HepG2 (cell line): ENCODE measurements around the gene CSTB. TPM values are rescaled to one million over a fixed set of nuclear protein-coding genes. Genes with fewer than 3 reads are reported as not detected.

Experiments used
- FOXJ3 ChIP-seq: sonication (generic); formaldehyde crosslinking; IDR thresholded peaks from 2 replicates; pipeline ENCODE4 v1.4.0; 2020; ENCODE audit warnings: missing genetic modification reagents, mild to moderate bottlenecking, borderline replicate concordance
- HDAC2 ChIP-seq: sonication (generic); formaldehyde crosslinking; IDR thresholded peaks from 2 replicates; pipeline ENCODE4 v1.4.0; 2020; ENCODE audit warnings: missing genetic modification reagents
- JDP2 ChIP-seq: sonication (generic); formaldehyde crosslinking; IDR thresholded peaks from 2 replicates; pipeline ENCODE4 v1.8.1; 2022; ENCODE audit warnings: missing genetic modification reagents, borderline replicate concordance
- ZKSCAN8 ChIP-seq: IDR thresholded peaks from 2 replicates; pipeline ENCODE4 v1.6.1; 2016; ENCODE audit warnings: borderline replicate concordance, missing genetic modification reagents, missing compliant biosample characterization
- ZNF232 ChIP-seq: sonication (generic); formaldehyde crosslinking; IDR thresholded peaks from 2 replicates; pipeline ENCODE4 v1.4.0; 2020; ENCODE audit warnings: missing genetic modification reagents, borderline replicate concordance
- ZNF282 ChIP-seq: fragments of 450-650 bp; IDR thresholded peaks from 2 replicates; pipeline ENCODE4 v1.6.1; 2018; ENCODE audit not compliant: partially characterized antibody
- ZNF530 ChIP-seq: sonication (generic); formaldehyde crosslinking; IDR thresholded peaks from 2 replicates; pipeline ENCODE4 v1.5.0; 2020; ENCODE audit warnings: low read depth, mild to moderate bottlenecking, missing genetic modification reagents
- ZNF547 ChIP-seq: sonication (generic); formaldehyde crosslinking; IDR thresholded peaks from 2 replicates; pipeline ENCODE4 v1.5.1; 2020; ENCODE audit warnings: mild to moderate bottlenecking, missing genetic modification reagents
- ZNF564 ChIP-seq: sonication (generic); formaldehyde crosslinking; IDR thresholded peaks from 2 replicates; pipeline ENCODE4 v1.8.1; 2023; ENCODE audit warnings: mild to moderate bottlenecking, missing genetic modification reagents
- ZNF776 ChIP-seq: sonication (generic); formaldehyde crosslinking; IDR thresholded peaks from 2 replicates; pipeline ENCODE4 v1.4.0; 2020; ENCODE audit warnings: mild to moderate bottlenecking, missing genetic modification reagents
- ZSCAN20 ChIP-seq: sonication (generic); formaldehyde crosslinking; IDR thresholded peaks from 2 replicates; pipeline ENCODE4 v1.4.0; 2020; ENCODE audit warnings: missing genetic modification reagents, mild to moderate bottlenecking, borderline replicate concordance
- polyA plus RNA-seq, 8 experiments: library from polyadenylated mRNA; depleted of rRNA in 3 of 8; stranded (reverse) in 7 of 8; unstranded in 1 of 8; fragments of >200 nt; fragmentation: Illumina TruSeq in 4 of 8; extraction: Trizol in 4 of 8; gene quantifications; 2 replicates each; pipeline versions ENCODE4 v1.2.1 to v1.2.3, GENCODE V29; 2011 to 2016; ENCODE audit warnings: low read depth in 4 of 8, missing spikeins in 1 of 8, mixed read lengths in 1 of 8; ENCODE audit not compliant: insufficient read depth in 1 of 8
- total RNA-seq, 5 experiments: library from RNA; depleted of rRNA; stranded (reverse); fragments of >200 nt; fragmentation: Illumina TruSeq; extraction: Trizol; gene quantifications; 2 replicates each; pipeline ENCODE4 v1.2.3, GENCODE V29; 2016; ENCODE audit warnings: low read depth in 1 of 5
- TF ChIP-seq, protein P1 (sequence below): sonication (generic); formaldehyde crosslinking; IDR thresholded peaks from 2 replicates; pipeline ENCODE4 v1.4.0; 2020; ENCODE audit warnings: missing genetic modification reagents
- TF ChIP-seq, protein P2 (sequence below): sonication (generic); formaldehyde crosslinking; IDR thresholded peaks from 2 replicates; pipeline ENCODE4 v1.4.0; 2020; ENCODE audit warnings: missing genetic modification reagents, borderline replicate concordance
- TF ChIP-seq, protein P3 (sequence below): sonication (generic); formaldehyde crosslinking; IDR thresholded peaks from 2 replicates; pipeline ENCODE4 v1.5.0; 2020; ENCODE audit warnings: missing genetic modification reagents
- TF ChIP-seq, protein P4 (sequence below): sonication (generic); formaldehyde crosslinking; IDR thresholded peaks from 2 replicates; pipeline ENCODE4 v1.4.0; 2020; ENCODE audit warnings: mild to moderate bottlenecking, missing genetic modification reagents

Gene CSTB
- total and polyA plus RNA-seq, 2 of the 13 experiments (the other 11 are each of a cell fraction or from before 2014, with no cell fraction given) = 11.7 to 94.1 TPM

DNA sequence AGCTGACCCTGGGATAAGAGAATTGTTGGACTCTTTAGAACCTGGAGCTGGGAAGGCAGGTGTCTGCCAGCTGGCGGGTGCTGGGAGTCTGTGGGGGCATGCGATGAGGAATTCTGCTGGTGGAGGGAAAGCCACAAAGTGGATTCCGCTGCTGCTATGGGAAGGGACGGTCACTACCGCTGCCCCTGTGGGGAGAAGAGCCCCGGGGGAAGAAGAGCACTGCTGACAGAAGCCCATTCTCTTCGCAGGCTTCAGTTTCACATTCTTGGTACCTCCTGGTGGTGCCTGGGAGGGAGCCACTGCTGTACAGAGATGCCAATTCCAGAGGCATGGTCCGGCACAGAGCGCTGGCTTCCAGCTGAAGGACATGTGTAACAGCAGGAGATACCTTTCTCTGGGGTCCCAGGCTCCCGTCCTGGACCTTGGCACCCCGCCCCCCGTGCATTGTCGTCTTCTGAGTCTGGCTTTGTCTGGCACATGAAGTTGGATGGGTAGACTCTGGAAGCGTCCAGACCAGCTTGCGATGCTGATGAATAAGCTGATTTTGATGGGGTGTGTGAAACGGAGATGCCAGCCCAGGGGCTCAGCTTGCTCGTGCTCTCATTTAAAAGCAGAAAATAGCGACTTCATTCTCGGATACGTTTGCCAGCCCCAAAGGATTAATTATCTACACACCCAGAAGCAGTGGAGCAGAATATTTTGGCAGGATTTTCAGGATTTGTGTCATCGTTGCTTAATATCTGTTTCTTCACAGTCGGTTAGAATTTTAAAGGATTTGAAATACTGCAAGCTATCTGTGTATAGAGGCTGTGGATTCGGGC is 44.0 kb downstream of the CSTB start (continued):
- TF ChIP-seq, protein P1, sequence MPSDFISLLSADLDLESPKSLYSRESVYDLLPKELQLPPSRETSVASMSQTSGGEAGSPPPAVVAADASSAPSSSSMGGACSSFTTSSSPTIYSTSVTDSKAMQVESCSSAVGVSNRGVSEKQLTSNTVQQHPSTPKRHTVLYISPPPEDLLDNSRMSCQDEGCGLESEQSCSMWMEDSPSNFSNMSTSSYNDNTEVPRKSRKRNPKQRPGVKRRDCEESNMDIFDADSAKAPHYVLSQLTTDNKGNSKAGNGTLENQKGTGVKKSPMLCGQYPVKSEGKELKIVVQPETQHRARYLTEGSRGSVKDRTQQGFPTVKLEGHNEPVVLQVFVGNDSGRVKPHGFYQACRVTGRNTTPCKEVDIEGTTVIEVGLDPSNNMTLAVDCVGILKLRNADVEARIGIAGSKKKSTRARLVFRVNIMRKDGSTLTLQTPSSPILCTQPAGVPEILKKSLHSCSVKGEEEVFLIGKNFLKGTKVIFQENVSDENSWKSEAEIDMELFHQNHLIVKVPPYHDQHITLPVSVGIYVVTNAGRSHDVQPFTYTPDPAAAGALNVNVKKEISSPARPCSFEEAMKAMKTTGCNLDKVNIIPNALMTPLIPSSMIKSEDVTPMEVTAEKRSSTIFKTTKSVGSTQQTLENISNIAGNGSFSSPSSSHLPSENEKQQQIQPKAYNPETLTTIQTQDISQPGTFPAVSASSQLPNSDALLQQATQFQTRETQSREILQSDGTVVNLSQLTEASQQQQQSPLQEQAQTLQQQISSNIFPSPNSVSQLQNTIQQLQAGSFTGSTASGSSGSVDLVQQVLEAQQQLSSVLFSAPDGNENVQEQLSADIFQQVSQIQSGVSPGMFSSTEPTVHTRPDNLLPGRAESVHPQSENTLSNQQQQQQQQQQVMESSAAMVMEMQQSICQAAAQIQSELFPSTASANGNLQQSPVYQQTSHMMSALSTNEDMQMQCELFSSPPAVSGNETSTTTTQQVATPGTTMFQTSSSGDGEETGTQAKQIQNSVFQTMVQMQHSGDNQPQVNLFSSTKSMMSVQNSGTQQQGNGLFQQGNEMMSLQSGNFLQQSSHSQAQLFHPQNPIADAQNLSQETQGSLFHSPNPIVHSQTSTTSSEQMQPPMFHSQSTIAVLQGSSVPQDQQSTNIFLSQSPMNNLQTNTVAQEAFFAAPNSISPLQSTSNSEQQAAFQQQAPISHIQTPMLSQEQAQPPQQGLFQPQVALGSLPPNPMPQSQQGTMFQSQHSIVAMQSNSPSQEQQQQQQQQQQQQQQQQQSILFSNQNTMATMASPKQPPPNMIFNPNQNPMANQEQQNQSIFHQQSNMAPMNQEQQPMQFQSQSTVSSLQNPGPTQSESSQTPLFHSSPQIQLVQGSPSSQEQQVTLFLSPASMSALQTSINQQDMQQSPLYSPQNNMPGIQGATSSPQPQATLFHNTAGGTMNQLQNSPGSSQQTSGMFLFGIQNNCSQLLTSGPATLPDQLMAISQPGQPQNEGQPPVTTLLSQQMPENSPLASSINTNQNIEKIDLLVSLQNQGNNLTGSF (CRISPR knock-in tag) = 0 out of 2 replicates have a peak, but pooled peaks have one; percentile 64
- TF ChIP-seq ZNF564 (CRISPR knock-in tag) (no peak), ZNF232 (CRISPR knock-in tag) (0 out of 2 replicates have a peak, but pooled peaks have one; percentile 17), ZNF547 (CRISPR knock-in tag) (0 out of 2 replicates have a peak, but pooled peaks have one; percentile 38), ZNF776 (CRISPR knock-in tag) (no peak), ZNF282 (no peak), JDP2 (CRISPR knock-in tag) (no peak), HDAC2 (no peak), ZNF530 (CRISPR knock-in tag) (no peak), ZKSCAN8 (CRISPR knock-in tag) (no peak), FOXJ3 (CRISPR knock-in tag) (0 out of 2 replicates have a peak, but pooled peaks have one; percentile 5), ZSCAN20 (no peak)
- TF ChIP-seq, protein P2, sequence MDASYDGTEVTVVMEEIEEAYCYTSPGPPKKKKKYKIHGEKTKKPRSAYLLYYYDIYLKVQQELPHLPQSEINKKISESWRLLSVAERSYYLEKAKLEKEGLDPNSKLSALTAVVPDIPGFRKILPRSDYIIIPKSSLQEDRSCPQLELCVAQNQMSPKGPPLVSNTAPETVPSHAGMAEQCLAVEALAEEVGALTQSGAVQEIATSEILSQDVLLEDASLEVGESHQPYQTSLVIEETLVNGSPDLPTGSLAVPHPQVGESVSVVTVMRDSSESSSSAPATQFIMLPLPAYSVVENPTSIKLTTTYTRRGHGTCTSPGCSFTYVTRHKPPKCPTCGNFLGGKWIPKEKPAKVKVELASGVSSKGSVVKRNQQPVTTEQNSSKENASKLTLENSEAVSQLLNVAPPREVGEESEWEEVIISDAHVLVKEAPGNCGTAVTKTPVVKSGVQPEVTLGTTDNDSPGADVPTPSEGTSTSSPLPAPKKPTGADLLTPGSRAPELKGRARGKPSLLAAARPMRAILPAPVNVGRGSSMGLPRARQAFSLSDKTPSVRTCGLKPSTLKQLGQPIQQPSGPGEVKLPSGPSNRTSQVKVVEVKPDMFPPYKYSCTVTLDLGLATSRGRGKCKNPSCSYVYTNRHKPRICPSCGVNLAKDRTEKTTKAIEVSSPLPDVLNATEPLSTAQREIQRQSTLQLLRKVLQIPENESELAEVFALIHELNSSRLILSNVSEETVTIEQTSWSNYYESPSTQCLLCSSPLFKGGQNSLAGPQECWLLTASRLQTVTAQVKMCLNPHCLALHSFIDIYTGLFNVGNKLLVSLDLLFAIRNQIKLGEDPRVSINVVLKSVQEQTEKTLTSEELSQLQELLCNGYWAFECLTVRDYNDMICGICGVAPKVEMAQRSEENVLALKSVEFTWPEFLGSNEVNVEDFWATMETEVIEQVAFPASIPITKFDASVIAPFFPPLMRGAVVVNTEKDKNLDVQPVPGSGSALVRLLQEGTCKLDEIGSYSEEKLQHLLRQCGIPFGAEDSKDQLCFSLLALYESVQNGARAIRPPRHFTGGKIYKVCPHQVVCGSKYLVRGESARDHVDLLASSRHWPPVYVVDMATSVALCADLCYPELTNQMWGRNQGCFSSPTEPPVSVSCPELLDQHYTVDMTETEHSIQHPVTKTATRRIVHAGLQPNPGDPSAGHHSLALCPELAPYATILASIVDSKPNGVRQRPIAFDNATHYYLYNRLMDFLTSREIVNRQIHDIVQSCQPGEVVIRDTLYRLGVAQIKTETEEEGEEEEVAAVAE = no peak
- TF ChIP-seq, protein P3, sequence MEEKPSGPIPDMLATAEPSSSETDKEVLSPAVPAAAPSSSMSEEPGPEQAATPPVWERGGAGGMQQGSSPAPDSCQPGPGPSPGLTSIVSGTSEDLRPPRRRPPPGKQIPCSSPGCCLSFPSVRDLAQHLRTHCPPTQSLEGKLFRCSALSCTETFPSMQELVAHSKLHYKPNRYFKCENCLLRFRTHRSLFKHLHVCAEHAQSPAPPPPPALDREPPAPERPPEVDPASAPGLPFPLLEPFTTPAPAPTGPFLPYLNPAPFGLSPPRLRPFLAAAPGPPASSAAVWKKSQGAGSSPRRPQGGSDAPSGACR (CRISPR knock-in tag) = 0 out of 2 replicates have a peak, but pooled peaks have one; percentile 33
- TF ChIP-seq, protein P4, sequence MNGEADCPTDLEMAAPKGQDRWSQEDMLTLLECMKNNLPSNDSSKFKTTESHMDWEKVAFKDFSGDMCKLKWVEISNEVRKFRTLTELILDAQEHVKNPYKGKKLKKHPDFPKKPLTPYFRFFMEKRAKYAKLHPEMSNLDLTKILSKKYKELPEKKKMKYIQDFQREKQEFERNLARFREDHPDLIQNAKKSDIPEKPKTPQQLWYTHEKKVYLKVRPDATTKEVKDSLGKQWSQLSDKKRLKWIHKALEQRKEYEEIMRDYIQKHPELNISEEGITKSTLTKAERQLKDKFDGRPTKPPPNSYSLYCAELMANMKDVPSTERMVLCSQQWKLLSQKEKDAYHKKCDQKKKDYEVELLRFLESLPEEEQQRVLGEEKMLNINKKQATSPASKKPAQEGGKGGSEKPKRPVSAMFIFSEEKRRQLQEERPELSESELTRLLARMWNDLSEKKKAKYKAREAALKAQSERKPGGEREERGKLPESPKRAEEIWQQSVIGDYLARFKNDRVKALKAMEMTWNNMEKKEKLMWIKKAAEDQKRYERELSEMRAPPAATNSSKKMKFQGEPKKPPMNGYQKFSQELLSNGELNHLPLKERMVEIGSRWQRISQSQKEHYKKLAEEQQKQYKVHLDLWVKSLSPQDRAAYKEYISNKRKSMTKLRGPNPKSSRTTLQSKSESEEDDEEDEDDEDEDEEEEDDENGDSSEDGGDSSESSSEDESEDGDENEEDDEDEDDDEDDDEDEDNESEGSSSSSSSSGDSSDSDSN (CRISPR knock-in tag) = peak; percentile 47; the same call in 1 of the 2 replicates
